GM12801 (cell line): Measurements from ENCODE around the gene RNF214.

ENCODE experiments used
- CTCF ChIP-seq: IDR thresholded peaks from one replicate; pipeline ENCODE4 v1.5.1; 2011; ENCODE audit warnings: control low read depth; ENCODE audit not compliant: insufficient read length; ENCODE audit errors: extremely low read depth

The RNF214 gene

GRCh38 chr11:117230999-117231841, 1.3 kb upstream of the RNF214 start:
- no peak for TF ChIP-seq CTCF

GRCh38 chr11:117231842-117232091, 704 bp upstream of the RNF214 start, which contains the start of gene PCSK7:
TSS of gene PCSK7 (minus strand) at chr11:117232073. CDS start at chr11:117229844, 2,229 bp downstream.
- no peak for TF ChIP-seq CTCF

- TF ChIP-seq CTCF: no peak
Observed at GRCh38 chr11:117232911-117233409, 489 bp downstream of the RNF214 start.

GRCh38 chr11:117238221-117238620, 5.8 kb downstream of the RNF214 start:
- no peak for TF ChIP-seq CTCF

GRCh38 chr11:117239295-117239694, 6.8 kb downstream of the RNF214 start:
- no peak for TF ChIP-seq CTCF

- no peak for TF ChIP-seq CTCF
Observed at GRCh38 chr11:117248341-117248740, 15.9 kb downstream of the RNF214 start.

GRCh38 chr11:117249571-117249970, 17.1 kb downstream of the RNF214 start:
- no peak for TF ChIP-seq CTCF

GRCh38 chr11:117251506-117251905, 19.0 kb downstream of the RNF214 start:
- TF ChIP-seq CTCF: no peak
